Spinal cord (tissue), 10 donors: ENCODE data around the gene RASA2. TPM values are rescaled to one million over a fixed set of nuclear protein-coding genes. Genes with fewer than 3 reads are reported as not detected.
"Not testable (repeated sequence)": the region's sequence is repeated elsewhere in the genome, so short reads cannot be mapped to it uniquely, and the experiment has no call there.

Experiments
- DNase-seq, 6 donors: peaks; one replicate each; pipeline versions ENCODE4 v3.0.0 to v3.0.0-alpha.2; 2013 to 2015; ENCODE audit warnings: low spot score in 6 of 6, low read depth in 4 of 6
- H3K27ac ChIP-seq: one replicate; pipeline ENCODE4 v1.5.1; 2013; ENCODE audit warnings: low read depth, low read length, control low read depth
- H3K27me3 ChIP-seq: one replicate; pipeline ENCODE4 v1.6.1; 2013; ENCODE audit warnings: low read length; ENCODE audit not compliant: control insufficient read depth, insufficient read depth
- H3K36me3 ChIP-seq: one replicate; pipeline ENCODE4 v1.6.1; 2013; ENCODE audit warnings: low read length; ENCODE audit not compliant: control insufficient read depth, insufficient read depth
- H3K4me1 ChIP-seq: one replicate; pipeline ENCODE4 v1.6.1; 2013; ENCODE audit warnings: low read length; ENCODE audit not compliant: control insufficient read depth, insufficient read depth
- H3K4me3 ChIP-seq: one replicate; pipeline ENCODE4 v1.5.1; 2013; ENCODE audit warnings: low read depth, low read length, control low read depth
- H3K9me3 ChIP-seq: one replicate; pipeline ENCODE4 v1.6.1; 2013; ENCODE audit warnings: low read length; ENCODE audit not compliant: control insufficient read depth, insufficient read depth
- WGBS: methylation state at CpG from one replicate; pipeline ENCODE4 v1.1.5; 2013; ENCODE audit warnings: missing lambda C conversion rate; ENCODE audit not compliant: insufficient coverage; 5-methylcytosine and 5-hydroxymethylcytosine counted together
- polyA plus RNA-seq, 2 donors: library from polyadenylated mRNA; unstranded; fragments of 120-200 nt; gene quantifications; one replicate each; pipeline ENCODE4 v1.2.1, GENCODE V29; 2013; ENCODE audit not compliant: insufficient read length in 2 of 2
- total RNA-seq, 2 donors: library from RNA; depleted of rRNA in 1 of 2; stranded (reverse); fragments of 120-200 nt in 1 of 2; fragments of >200 nt in 1 of 2; gene quantifications; one replicate each; pipeline versions ENCODE4 v1.2.3 to v1.2.4, GENCODE V29; 2013 to 2014
- donor health status: healthy.

The RASA2 gene
- total and polyA plus RNA-seq, 4 donors, result 17.4 to 27.9 (median 19.0) TPM

DNA sequence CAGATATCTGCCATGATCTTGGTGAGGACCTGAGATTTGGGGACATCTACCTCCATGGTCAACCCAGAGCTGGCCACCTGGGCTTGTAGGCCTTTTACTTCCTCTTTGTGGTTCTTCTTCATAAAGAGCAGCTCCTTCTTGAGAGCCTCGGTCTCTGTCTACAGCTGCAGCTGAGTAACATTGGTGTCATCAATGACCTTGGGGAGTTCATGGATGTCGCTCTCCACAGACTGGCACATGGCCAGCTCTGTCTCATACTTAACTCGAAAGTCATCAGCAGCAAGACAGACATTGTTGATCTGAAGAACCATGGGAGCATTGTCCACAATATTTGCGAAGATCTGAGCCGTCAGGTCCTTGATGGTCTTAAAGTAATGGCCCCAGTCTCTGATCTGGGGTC lies 15.7 kb upstream of the RASA2 start:
- WGBS, result over 99% methylated on average over 5 of the region's 5 CpGs
- DNase-seq, result no peak
- Histone ChIP-seq H3K4me3 (no peak overlapping the region), H3K4me1 (no peaks in the 10 kb centered on the region), H3K9me3 (no peaks in the 10 kb centered on the region), H3K27ac (no peak overlapping the region), H3K27me3 (no peaks in the 10 kb centered on the region), H3K36me3 (no peaks in the 10 kb centered on the region)

DNA sequence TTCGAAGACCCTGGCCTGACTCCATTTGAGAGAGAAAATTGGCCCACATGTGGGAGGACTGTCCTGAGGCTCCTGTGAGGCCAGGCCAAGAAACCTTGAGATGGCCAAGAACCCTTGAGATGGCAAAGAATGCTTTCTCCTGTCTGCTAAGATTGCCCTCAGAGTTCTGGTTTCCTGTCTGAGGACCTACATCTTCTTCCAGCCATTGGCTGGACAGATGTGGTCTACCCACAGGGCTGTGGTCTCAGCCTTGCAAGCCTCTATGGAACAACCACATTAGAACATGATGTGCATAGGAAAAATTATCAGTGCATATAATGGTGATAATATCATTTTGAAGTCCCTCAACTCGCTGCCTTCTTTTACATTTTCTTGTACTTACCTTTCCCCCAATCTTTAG lies 10.8 kb upstream of the RASA2 start:
- Histone ChIP-seq H3K9me3 (no peaks in the 10 kb centered on the region), H3K36me3 (no peaks in the 10 kb centered on the region), H3K4me1 (no peaks in the 10 kb centered on the region), H3K27me3 (no peaks in the 10 kb centered on the region), H3K27ac (no peak overlapping the region), H3K4me3 (no peak overlapping the region)
- 82% methylated on average over 1 of the region's 2 CpGs for WGBS
- no peak for DNase-seq

DNA sequence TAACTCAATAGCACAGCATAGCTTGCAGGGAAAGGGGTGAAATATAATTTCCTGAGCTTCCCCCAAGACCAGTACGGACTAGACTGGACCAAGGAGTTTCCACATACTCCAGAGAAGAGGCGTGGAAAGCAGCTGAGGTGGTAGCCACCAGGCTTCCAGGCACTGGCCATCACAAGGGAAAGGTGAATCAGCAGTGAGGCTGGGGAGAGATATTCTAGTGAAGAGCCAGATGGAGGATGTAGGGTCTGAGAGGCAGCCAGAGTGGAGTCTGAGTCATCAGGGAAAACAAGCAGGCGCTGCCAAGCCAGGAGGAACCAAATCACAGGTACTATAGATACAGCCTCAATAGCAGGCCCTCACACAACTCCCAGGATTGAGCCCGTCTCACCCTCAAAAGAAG lies 9.6 kb upstream of the RASA2 start:
- WGBS, result 100% methylated on average over 3 of the region's 4 CpGs
- H3K27ac ChIP-seq, result no peak overlapping the region
- H3K4me1 ChIP-seq, result no peaks in the 10 kb centered on the region
- H3K27me3 ChIP-seq, result no peaks in the 10 kb centered on the region
- no peaks in the 10 kb centered on the region for H3K9me3 ChIP-seq
- no peak for DNase-seq
- no peaks in the 10 kb centered on the region for H3K36me3 ChIP-seq
- no peak overlapping the region for H3K4me3 ChIP-seq

DNA sequence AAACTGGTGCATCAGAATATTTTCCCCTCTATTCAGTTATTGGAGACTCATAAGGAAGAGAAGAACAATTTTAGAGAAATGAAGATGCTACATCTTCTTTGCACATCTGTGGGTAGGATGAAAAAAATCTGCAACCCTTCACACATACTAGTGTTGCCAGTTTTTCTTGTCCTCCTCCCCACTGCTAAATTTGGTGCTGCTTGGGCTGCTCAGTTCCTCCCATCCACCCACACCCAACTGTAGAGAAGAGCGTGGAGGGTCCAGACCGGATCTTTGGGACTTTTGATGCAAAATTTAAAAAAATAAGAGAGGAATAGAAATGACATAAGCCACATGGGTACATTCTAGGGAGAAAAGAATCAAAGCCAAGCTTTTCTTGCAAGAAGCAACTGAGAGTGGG lies 8.7 kb upstream of the RASA2 start:
- H3K27ac ChIP-seq, result no peak overlapping the region
- no peak for DNase-seq
- WGBS, result 100% methylated on average over 1 of the region's 2 CpGs
- H3K4me3 ChIP-seq, result no peak overlapping the region
- H3K36me3 ChIP-seq, result no peaks in the 10 kb centered on the region
- H3K27me3 ChIP-seq, result no peaks in the 10 kb centered on the region
- H3K4me1 ChIP-seq, result no peaks in the 10 kb centered on the region
- no peaks in the 10 kb centered on the region for H3K9me3 ChIP-seq

DNA sequence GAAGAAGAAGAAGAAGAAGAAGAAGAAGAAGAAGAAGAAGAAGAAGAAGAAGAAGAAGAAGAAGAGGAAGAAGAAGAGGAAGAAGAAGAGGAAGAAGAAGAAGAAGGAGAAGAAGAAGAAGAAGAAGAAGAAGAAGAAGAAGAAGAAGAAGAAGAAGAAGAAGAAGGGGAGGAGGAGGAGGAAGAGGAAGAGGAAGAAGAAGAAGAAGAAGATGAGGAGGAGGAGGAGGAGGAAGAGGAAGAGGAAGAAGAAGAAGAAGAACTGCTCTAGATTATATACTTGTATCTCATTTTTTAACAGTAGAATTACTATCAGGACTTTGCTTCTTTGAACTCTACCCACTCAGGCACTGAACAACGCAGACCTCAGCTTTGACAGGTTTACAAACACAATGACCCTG lies 8.0 kb upstream of the RASA2 start:
- H3K27ac ChIP-seq, result not testable (repeated sequence)
- no CpG with 5 or more reads among the region's 1 CpG for WGBS

DNA sequence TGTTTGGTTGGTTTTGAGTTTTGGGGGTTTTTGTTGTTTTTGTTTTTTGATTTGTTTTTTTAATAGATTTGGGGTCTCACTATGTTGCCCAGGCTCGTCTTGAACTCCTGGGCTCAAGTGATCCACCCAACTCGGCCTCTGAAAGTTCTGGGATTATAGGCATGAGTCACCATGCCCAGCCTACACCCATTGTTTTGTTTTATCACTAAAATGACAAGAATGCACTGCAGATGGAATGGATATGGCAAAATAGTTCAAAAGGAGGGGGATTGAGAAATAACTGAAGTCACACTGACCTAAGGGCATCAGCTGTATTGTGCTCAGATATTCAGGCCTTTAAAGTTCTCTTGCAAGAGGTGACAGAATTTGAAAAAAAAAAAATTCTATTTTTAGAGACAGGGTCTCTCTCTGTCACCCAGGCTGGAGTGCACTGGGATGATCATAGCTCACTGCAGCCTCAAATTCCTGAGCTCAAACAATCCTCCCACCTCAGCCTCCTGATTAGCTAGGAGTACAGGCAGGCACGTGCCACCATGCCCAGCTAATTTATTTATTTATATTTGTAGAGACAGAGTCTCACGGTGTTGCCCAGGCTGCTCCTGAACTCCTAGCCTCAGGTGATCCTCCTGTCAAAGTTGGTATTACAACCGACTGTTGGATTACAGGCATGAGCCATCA lies 4.4 kb upstream of the RASA2 start:
- WGBS, result 100% methylated on average over 1 of the region's 5 CpGs
- DNase-seq, result no peak

More for the DNA sequence above, 8.0 kb upstream of the RASA2 start:
- H3K9me3 ChIP-seq, H3K4me1 ChIP-seq, DNase-seq, H3K36me3 ChIP-seq, H3K4me3 ChIP-seq, H3K27me3 ChIP-seq: not testable (repeated sequence)

DNA sequence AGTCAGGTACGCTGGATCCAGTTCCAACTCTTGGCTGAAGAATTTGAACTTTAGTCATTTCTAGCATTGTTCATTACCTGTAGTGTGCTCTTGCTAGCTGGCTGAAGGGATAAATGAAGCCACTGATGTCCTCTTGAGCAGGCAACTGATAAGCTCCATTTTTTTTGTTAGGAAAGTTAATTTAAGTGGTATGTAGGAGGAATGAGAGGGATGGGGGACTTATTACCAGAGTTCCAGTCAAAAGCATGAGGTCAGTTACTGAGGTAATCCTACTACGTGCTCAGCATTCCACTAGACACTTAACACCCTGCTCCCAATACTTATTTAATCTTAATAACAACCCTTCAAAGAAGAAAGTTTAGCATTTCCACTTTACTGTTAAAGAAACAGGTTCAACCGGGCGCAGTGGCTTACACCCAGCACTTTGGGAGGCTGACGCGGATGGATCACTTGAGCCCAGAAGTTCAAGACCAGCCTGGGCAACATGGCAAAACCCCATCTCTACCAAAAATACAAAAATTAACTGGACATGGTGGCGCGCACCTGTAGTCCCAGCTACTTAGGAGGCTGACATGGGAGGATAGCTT lies 2.0 kb upstream of the RASA2 start:
- peaks cover 5% of the 10 kb centered on the region for H3K4me1 ChIP-seq
- WGBS, result 92% methylated on average over 6 of the region's 8 CpGs
- H3K27ac ChIP-seq, result no peak overlapping the region

More for the DNA sequence above, 4.4 kb upstream of the RASA2 start:
- H3K36me3 ChIP-seq, result no peaks in the 10 kb centered on the region
- H3K27ac ChIP-seq, result no peak overlapping the region
- H3K9me3 ChIP-seq, result no peaks in the 10 kb centered on the region
- H3K4me3 ChIP-seq, result no peak overlapping the region
- peaks cover 5% of the 10 kb centered on the region for H3K4me1 ChIP-seq
- H3K27me3 ChIP-seq, result no peaks in the 10 kb centered on the region

DNA sequence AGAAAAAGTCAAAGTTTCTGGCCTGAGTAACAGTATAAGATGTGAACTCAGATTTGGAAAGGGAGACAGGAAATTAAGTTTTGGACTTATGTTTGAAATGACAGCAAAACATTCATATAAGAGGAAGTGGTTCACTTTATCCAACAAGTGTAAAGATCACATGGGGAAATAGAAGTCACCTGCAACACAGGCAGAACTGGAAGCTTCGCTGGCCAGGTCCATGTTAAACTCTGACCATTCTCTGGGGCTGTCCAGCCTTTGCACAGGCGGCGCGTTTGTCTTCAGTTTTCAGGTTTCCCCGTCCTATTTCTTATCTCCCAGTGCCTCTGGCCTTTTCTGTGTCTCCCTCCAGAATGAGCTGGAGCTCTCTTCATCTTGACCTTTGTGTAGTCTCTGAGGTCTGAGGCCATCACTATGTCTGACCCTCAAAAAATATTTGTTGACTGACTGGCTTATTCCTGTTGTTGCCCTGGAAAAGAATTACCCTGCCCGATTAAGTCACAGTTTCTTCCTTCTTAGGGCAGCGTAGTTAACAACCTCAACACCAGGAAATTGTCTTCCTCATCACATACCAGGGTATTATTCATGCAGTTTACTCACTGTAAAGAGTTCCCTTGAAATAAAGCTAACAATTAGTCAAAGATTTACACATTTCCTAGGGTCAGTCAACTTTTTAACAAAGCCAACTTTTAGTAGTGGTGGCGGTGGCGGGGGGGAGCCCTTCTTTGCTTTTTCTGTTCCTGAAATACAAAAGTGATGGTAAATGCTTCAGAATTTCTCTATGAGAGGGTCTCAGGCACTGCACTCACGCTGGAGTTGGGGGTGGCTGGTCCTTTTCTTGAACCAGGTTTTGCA lies 959 bp upstream of the RASA2 start:
- Histone ChIP-seq H3K9me3 (no peaks in the 10 kb centered on the region), H3K36me3 (no peaks in the 10 kb centered on the region), H3K27me3 (no peaks in the 10 kb centered on the region), H3K27ac (peak overlapping the region; percentile 75), H3K4me3 (peak overlapping the region; percentile 53), H3K4me1 (peaks cover 5% of the 10 kb centered on the region)
- 50% methylated on average over 9 of the region's 10 CpGs for WGBS
- no peak for DNase-seq

More for the DNA sequence above, 2.0 kb upstream of the RASA2 start:
- H3K4me3 ChIP-seq, result no peak overlapping the region
- H3K27me3 ChIP-seq, result no peaks in the 10 kb centered on the region
- H3K36me3 ChIP-seq, result no peaks in the 10 kb centered on the region
- no peaks in the 10 kb centered on the region for H3K9me3 ChIP-seq
- DNase-seq, result no peak

DNA sequence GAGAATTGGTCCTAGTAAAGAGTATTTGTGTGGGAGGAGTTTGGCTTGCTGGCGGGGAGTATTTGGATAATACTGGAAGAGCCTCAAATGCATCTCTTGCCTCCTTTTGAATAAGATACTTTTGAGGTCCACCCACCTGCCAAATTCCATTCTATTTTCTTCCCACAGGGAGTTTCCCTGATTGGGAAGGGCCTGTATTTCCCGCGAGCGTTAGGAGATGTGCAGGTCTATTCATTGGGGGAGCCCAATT lies 406 bp upstream of the RASA2 start:
- Histone ChIP-seq H3K4me3 (peak overlapping the region; percentile 53), H3K27me3 (no peaks in the 10 kb centered on the region), H3K4me1 (peaks cover 5% of the 10 kb centered on the region), H3K9me3 (no peaks in the 10 kb centered on the region), H3K36me3 (no peaks in the 10 kb centered on the region), H3K27ac (peak overlapping the region; percentile 75)
- WGBS, result 0% methylated on average over 1 of the region's 4 CpGs
- peak in 2 of 6 donors; percentile 24 to 57 for DNase-seq
